Fibroblast of pulmonary artery (primary cell): Measurements from ENCODE around the gene BEST2.
A peak's percentile ranks its signal among the peaks of the same experiment; 100 is the strongest.
"Not testable (repeated sequence)": the region's sequence is repeated elsewhere in the genome, so short reads cannot be mapped to it uniquely, and the experiment has no call there.

ENCODE experiments used
- DNase-seq: peaks from one replicate; pipeline ENCODE4 v3.0.0-alpha.2; 2010; ENCODE audit warnings: low read depth
- H3K4me3 ChIP-seq: replicated peaks from 2 replicates; pipeline ENCODE4 v1.5.1; 2011; ENCODE audit warnings: low read depth, mild to moderate bottlenecking, control low read depth, low read length, moderate library complexity
- CTCF ChIP-seq: IDR thresholded peaks from 2 replicates; pipeline ENCODE4 v1.5.1; 2011; ENCODE audit warnings: mild to moderate bottlenecking, control low read depth, low read length, inconsistent platforms; ENCODE audit errors: missing control alignments

The BEST2 gene

DNA sequence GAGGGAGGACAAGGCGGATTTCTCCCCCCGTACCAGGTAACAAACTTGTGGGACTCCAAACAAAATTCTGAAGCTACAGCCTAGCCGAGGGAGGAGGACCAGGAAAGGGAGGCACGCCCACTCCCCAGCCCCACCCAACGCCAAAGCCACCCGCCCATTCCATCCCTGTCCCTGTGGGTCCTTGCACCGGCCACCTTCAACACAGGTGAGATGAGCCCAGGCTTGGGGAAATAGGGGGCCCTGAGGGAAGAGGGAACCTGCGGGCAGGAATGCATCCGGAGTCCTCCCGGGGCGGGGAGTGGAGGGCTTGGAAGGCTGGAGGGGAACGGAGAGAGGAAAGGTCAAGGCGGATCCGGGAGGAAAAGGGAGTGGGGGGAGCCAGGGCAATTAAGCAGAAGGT is at the start of gene BEST2:
BEST2 (plus strand) TSS at position 157 of the 400 bp plus-strand sequence. CDS start 802 bp downstream, outside the sequence.
- H3K4me3 ChIP-seq: no peak within 1 kb of the TSS
- no peak for TF ChIP-seq CTCF
- no peak for DNase-seq

DNA sequence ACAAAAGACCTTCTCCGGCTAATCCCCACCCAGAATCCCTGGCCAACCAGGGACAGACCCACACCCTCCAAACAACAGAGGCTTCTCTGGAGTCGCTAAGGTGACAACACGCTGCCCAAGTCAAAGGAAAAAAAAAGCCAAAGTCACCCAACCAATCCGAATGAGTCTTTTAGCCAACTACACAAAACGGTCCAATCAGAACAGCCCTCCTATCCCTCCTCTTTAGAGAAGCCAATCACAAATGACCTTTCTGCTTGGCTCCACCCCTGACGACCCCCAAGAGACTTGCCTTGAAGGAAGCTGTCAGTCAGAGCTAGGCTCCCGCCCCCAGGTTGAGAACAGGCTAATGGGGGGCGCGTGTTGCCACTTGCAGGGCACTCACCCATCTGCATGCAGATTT is 48.5 kb upstream of the BEST2 start:
- TF ChIP-seq CTCF: no peak
- no peak overlapping the region for H3K4me3 ChIP-seq
- peak; percentile 56 for DNase-seq

DNA sequence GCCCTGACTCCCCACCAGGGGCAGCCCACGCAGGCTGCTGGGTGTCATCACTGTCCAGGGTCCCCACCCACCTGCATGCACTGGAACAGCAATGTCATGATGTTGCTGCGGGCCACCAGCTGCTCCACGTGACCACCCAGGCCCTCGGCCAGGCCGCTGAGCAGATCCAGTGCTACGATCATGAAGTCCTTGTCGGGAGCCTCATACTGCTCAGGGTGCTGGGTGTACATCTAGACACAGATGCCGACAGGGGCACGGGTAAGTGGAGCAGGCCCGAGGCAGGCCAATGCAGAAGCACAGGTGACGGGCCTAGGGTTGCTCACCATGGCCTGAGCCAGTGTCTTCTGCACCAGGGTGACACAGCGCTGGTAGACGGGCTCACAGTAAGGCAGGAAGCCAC is 46.4 kb upstream of the BEST2 start:
- no peak for DNase-seq
- no peak overlapping the region for H3K4me3 ChIP-seq
- TF ChIP-seq CTCF: no peak

GRCh38 chr19:12705654-12706331 is 45.8 kb upstream of the BEST2 start:
- H3K4me3 ChIP-seq: no peak overlapping the region
- no peak for TF ChIP-seq CTCF

GRCh38 chr19:12706332-12706718 is 45.3 kb upstream of the BEST2 start:
- H3K4me3 ChIP-seq: no peak overlapping the region
- no peak for DNase-seq
- TF ChIP-seq CTCF: no peak

More at GRCh38 chr19:12705654-12706331, 45.8 kb upstream of the BEST2 start:
- DNase-seq: no peak

GRCh38 chr19:12708641-12709040 is 43.0 kb upstream of the BEST2 start:
- no peak for TF ChIP-seq CTCF
- DNase-seq: no peak
- H3K4me3 ChIP-seq: no peak overlapping the region

DNA sequence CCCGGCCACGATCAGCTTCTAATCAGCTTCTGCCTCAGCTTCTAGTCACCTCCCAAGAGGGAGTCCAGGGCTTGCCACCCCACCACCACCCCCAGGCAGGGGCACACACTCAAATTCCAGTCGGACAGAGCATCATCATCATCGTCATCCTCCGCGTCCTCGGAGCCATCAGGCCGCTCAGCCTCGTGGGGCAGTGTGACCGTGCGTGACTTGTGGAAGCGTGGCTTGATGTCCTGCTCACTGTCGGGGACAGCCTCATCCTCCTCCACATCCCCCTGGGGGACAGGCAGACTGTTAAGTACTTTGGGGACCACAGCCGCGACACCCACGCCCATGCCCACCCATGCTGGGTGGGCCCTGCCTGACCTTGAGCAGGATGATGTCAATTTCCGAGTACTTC is 40.4 kb upstream of the BEST2 start:
- TF ChIP-seq CTCF: no peak
- no peak overlapping the region for H3K4me3 ChIP-seq
- no peak for DNase-seq

DNA sequence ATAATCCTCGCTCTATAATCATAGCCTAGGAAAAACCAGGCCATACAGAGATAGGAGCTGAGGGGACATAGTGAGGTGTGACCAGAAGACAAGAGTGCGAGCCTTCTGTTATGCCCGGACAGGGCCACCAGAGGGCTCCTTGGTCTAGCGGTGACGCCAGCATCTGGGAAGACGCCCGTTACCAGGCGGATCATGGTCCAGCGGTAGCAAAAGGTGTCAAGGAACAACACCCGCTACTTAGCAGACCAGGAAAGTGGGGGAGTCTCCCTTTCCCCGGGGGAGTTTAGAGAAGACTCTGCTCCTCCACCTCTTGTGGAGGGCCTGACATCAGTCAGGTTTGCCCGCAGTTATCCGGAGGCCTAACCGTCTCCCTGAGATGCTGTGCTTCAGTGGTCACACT is 39.5 kb upstream of the BEST2 start:
- not testable (repeated sequence) for H3K4me3 ChIP-seq, DNase-seq

DNA sequence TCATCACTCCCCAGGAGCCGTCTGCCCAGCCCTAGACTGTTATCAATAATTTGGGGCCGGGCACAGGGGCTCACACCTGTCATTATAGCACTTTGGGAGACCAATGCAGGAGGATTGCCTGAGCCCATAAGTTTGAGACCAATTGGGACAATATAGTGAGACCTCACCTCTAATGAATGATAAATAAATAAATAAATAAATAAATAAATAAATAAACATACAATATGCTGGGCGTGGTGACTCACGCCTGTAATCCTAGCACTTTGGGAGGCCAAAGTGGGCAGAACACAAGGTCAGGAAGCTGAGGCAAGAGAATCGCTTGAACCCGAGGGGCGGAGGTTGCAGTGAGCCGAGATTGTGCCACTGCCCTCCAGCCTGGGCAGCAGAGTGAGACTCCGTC is 38.3 kb upstream of the BEST2 start:
- not testable (repeated sequence) for DNase-seq, H3K4me3 ChIP-seq
